ENCODE results near the gene NBR1.

DNA sequence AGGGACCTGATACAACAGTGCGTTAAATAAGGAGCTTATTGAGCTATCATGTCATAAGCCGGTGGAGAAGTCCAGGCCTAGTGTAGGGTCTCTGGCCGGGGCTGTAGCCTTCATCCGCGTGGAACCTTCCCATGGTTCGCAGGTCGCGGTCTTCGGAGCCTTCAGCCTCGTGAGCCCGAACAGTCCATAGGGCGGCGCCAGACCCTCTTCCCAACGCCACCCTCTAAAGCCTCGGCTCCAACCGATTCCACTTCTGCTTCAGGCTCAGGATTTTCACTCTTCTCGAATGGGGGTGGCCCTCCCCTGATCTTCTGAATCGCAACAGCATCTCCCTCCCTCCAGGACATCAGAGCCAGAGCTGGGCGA is 35.6 kb upstream of the NBR1 start:
- TF ChIP-seq SP1 (IDR thresholded peaks at IDR 0.05) (no peak), NFRKB (IDR thresholded peaks at IDR 0.05) (no peak), BHLHE40 (IDR thresholded peaks at IDR 0.05; ENCODE audit: borderline replicate concordance) (no peak), FOXM1 (IDR thresholded peaks at IDR 0.05; ENCODE audit: borderline replicate concordance) (no peak), FOXK2 (IDR thresholded peaks at IDR 0.05) (no peak), FOXA1 (IDR thresholded peaks at IDR 0.05) (no peak), LEF1 (IDR thresholded peaks at IDR 0.05; ENCODE audit: borderline replicate concordance) (no peak), ELF4 (IDR thresholded peaks at IDR 0.05) (no peak), SUZ12 (IDR thresholded peaks at IDR 0.05) (no peak), HDGF (IDR thresholded peaks at IDR 0.05; ENCODE audit: borderline replicate concordance) (no peak), TARDBP (IDR thresholded peaks at IDR 0.05) (no peak), L3MBTL2 (conservative IDR thresholded peaks at IDR 0.05) (no peak), CTBP1 (IDR thresholded peaks at IDR 0.05; ENCODE audit: borderline replicate concordance) (no peak), ZNF384 (IDR thresholded peaks at IDR 0.05) (no peak)

Measured in HEK293T (cell line).